IMR-90 (cell line): ENCODE data around the gene NADSYN1. TPM values are rescaled to one million over a fixed set of nuclear protein-coding genes. Genes with fewer than 3 reads are reported as not detected.

ENCODE experiments used
- ATAC-seq: fragments of 200-7000 bp; cut with Tn5 transposase; 2 replicates; pipeline ENCODE4 v1.9.1; 2020; ENCODE audit warnings: low read depth, mild to moderate bottlenecking, moderate library complexity
- BruUV-seq: library from RNA; stranded (reverse); fragments of 400-500 nt; replicated peaks from 2 replicates; lab custom pipeline; 2021; lab: Mats Ljungman, UMichigan
- CTCF ChIA-PET: fragments of 300-600 bp; formaldehyde crosslinking; extraction: SDS; loops from one replicate; lab custom pipeline; 2021; ENCODE audit warnings: antibody characterized with exemption; lab: Yijun Ruan, JAX
- POLR2A ChIA-PET: fragments of 300-600 bp; sonication (Branson Sonifier 250); formaldehyde crosslinking; loops from one replicate; lab custom pipeline; 2022; ENCODE audit warnings: antibody characterized with exemption; ENCODE audit not compliant: unreplicated experiment; lab: Charles Lee
- DNase-seq: peaks from one replicate; pipeline ENCODE4 v3.0.0; 2013
- H2AFZ ChIP-seq: replicated peaks from 2 replicates; pipeline ENCODE3; 2013; ENCODE audit warnings: low read length, mild to moderate bottlenecking; ENCODE audit not compliant: poor library complexity
- H2AK5ac ChIP-seq: 2 replicates; pipeline ENCODE4 v1.6.1; 2013; ENCODE audit warnings: low read depth, low read length, inconsistent platforms
- H2AK9ac ChIP-seq: replicated peaks from 2 replicates; pipeline ENCODE3; 2013; ENCODE audit warnings: mild to moderate bottlenecking, low read depth, low read length, moderate library complexity; ENCODE audit not compliant: poor library complexity
- H2BK120ac ChIP-seq: 2 replicates; pipeline ENCODE4 v1.6.1; 2013; ENCODE audit warnings: low read depth, low read length, inconsistent platforms
- H2BK15ac ChIP-seq: 3 replicates; pipeline ENCODE4 v1.6.1; 2013; ENCODE audit warnings: low read depth, low read length, inconsistent platforms
- H2BK20ac ChIP-seq: 2 replicates; pipeline ENCODE4 v1.6.1; 2013; ENCODE audit warnings: low read depth, mild to moderate bottlenecking, inconsistent platforms, low read length, moderate library complexity
- H2BK5ac ChIP-seq: 2 replicates; pipeline ENCODE4 v1.6.1; 2013; ENCODE audit warnings: mild to moderate bottlenecking, low read depth, low read length, inconsistent platforms; ENCODE audit not compliant: poor library complexity, severe bottlenecking
- H3K14ac ChIP-seq: replicated peaks from 2 replicates; pipeline ENCODE4 v1.6.1; 2013; ENCODE audit warnings: low read depth, low read length, inconsistent platforms
- H3K18ac ChIP-seq: 2 replicates; pipeline ENCODE4 v1.6.1; 2013; ENCODE audit warnings: low read depth, low read length, control low read depth
- H3K23ac ChIP-seq: 2 replicates; pipeline ENCODE4 v1.6.1; 2013; ENCODE audit warnings: low read depth, low read length, inconsistent platforms
- H3K27ac ChIP-seq: 2 replicates; pipeline ENCODE4 v1.5.1; 2013; ENCODE audit warnings: mild to moderate bottlenecking, control low read depth, low read length; ENCODE audit not compliant: insufficient read depth
- H3K27me3 ChIP-seq: 2 replicates; pipeline ENCODE4 v1.6.1; 2013; ENCODE audit warnings: low read length; ENCODE audit not compliant: control insufficient read depth, insufficient read depth
- H3K36me3 ChIP-seq: 2 replicates; pipeline ENCODE4 v1.6.1; 2013; ENCODE audit warnings: low read length, mixed read lengths; ENCODE audit not compliant: control insufficient read depth, insufficient read depth
- H3K4ac ChIP-seq: 2 replicates; pipeline ENCODE4 v1.6.1; 2013; ENCODE audit warnings: low read depth, low read length, inconsistent platforms
- H3K4me1 ChIP-seq: 2 replicates; pipeline ENCODE4 v1.6.1; 2013; ENCODE audit warnings: low read length, mixed read lengths; ENCODE audit not compliant: control insufficient read depth, insufficient read depth
- H3K4me2 ChIP-seq: 2 replicates; pipeline ENCODE4 v1.6.1; 2013; ENCODE audit warnings: low read depth, mild to moderate bottlenecking, control low read depth, low read length, moderate library complexity
- H3K4me3 ChIP-seq: 2 replicates; pipeline ENCODE4 v1.5.1; 2013; ENCODE audit warnings: low read depth, mild to moderate bottlenecking, control low read depth, low read length, moderate library complexity; ENCODE audit not compliant: insufficient read depth
- H3K56ac ChIP-seq: 2 replicates; pipeline ENCODE4 v1.6.1; 2013; ENCODE audit warnings: low read length, inconsistent platforms; ENCODE audit not compliant: insufficient read depth; ENCODE audit errors: extremely low read depth
- H3K79me1 ChIP-seq, 2 experiments: 2 replicates each; pipeline ENCODE4 v1.6.1; 2013; ENCODE audit warnings: low read length in 2 of 2, inconsistent platforms in 1 of 2, low read depth in 1 of 2
- H3K9ac ChIP-seq: 2 replicates; pipeline ENCODE4 v1.6.1; 2013; ENCODE audit warnings: low read depth, low read length, control low read depth
- H3K9me1 ChIP-seq: 2 replicates; pipeline ENCODE4 v1.6.1; 2013; ENCODE audit warnings: low read length, inconsistent platforms; ENCODE audit not compliant: insufficient read depth
- H3K9me3 ChIP-seq: 2 replicates; pipeline ENCODE4 v1.6.1; 2013; ENCODE audit warnings: low read length; ENCODE audit not compliant: control insufficient read depth, insufficient read depth
- H4K20me1 ChIP-seq: 2 replicates; pipeline ENCODE4 v1.6.1; 2013; ENCODE audit warnings: low read length, inconsistent platforms; ENCODE audit not compliant: insufficient read depth
- H4K5ac ChIP-seq: 2 replicates; pipeline ENCODE4 v1.6.1; 2013; ENCODE audit warnings: mild to moderate bottlenecking, low read depth, low read length, control low read depth
- H4K8ac ChIP-seq, 2 experiments: 2 replicates each; pipeline ENCODE4 v1.6.1; 2013; ENCODE audit warnings: low read depth in 2 of 2, low read length in 2 of 2, control low read depth in 1 of 2, inconsistent platforms in 1 of 2
- H4K91ac ChIP-seq: 2 replicates; pipeline ENCODE4 v1.6.1; 2013; ENCODE audit warnings: low read depth, low read length, inconsistent platforms; ENCODE audit not compliant: insufficient read depth
- BHLHE40 ChIP-seq: fragments of 150-350 bp; IDR thresholded peaks from 2 replicates; pipeline ENCODE4 v1.6.1; 2016; ENCODE audit warnings: mild to moderate bottlenecking, low read depth, low read length
- CEBPB ChIP-seq: IDR thresholded peaks from 2 replicates; pipeline ENCODE4 v1.6.1; 2012; ENCODE audit warnings: low read depth, low read length, improper control_type of control experiment
- MAFK ChIP-seq: IDR thresholded peaks from 2 replicates; pipeline ENCODE4 v1.6.1; 2012; ENCODE audit warnings: low read depth, low read length, improper control_type of control experiment
- NFE2L2 ChIP-seq: fragments of 150-350 bp; IDR thresholded peaks from 2 replicates; pipeline ENCODE4 v1.6.1; 2016; ENCODE audit warnings: low read depth, mild to moderate bottlenecking, low read length
- POLR2A ChIP-seq: IDR thresholded peaks from 2 replicates; pipeline ENCODE4 v1.6.1; 2012; ENCODE audit warnings: mild to moderate bottlenecking, low read depth, low read length
- RAD21 ChIP-seq: IDR thresholded peaks from 2 replicates; pipeline ENCODE4 v1.6.1; 2012; ENCODE audit warnings: low read length, improper control_type of control experiment
- WGBS, 2 experiments: methylation state at CpG; one replicate each; pipeline versions ENCODE4 v1.1.5 to v1.1.7; 2013; ENCODE audit warnings: missing lambda C conversion rate in 2 of 2; ENCODE audit not compliant: insufficient read length in 1 of 2; ENCODE audit errors: extremely low coverage in 2 of 2; 5-methylcytosine and 5-hydroxymethylcytosine counted together
- dilution Hi-C: fragments of 300-500 bp; cut with HindIII; formaldehyde crosslinking; loops from one replicate; pipeline ENCODE4 v1.14.3; 2018; ENCODE audit warnings: low sequenced_read_pairs; ENCODE audit not compliant: unreplicated experiment
- in situ Hi-C: fragments of 300-500 bp; cut with MboI; formaldehyde crosslinking; loops from 3 replicates; pipeline ENCODE4 v1.14.3; 2019; ENCODE audit warnings: low sequenced_read_pairs, inconsistent platforms, mixed read lengths
- intact Hi-C: fragments of 100-400 bp; cut with micrococcal nuclease; formaldehyde crosslinking; loops from 2 replicates; pipeline ENCODE4 v1.10.0; 2022
- polyA plus RNA-seq, 3 experiments: library from polyadenylated mRNA; depleted of rRNA; stranded (reverse); fragments of >200 nt; gene quantifications; 2 replicates each; pipeline ENCODE4 v1.2.3, GENCODE V29; 2012; ENCODE audit warnings: low replicate concordance in 1 of 3
- total RNA-seq: library from RNA; depleted of rRNA; stranded (reverse); fragments of >200 nt; gene quantifications from 2 replicates; pipeline ENCODE4 v1.2.3, GENCODE V29; 2012
- TF ChIP-seq, protein P1 (sequence below): fragments of 150-350 bp; IDR thresholded peaks from 2 replicates; pipeline ENCODE4 v1.6.1; 2017; ENCODE audit warnings: mild to moderate bottlenecking, antibody characterized with exemption, low read length, low read depth
- TF ChIP-seq, protein P2 (sequence below): conservative IDR thresholded peaks from 2 replicates; pipeline ENCODE4 v1.5.1; 2012; ENCODE audit warnings: mild to moderate bottlenecking, low read depth, low read length, improper control_type of control experiment
- TF ChIP-seq, protein P3 (sequence below): fragments of 150-350 bp; IDR thresholded peaks from 2 replicates; pipeline ENCODE4 v1.6.1; 2016; ENCODE audit warnings: low read depth, mild to moderate bottlenecking, low read length, moderate library complexity, borderline replicate concordance

Gene NADSYN1
- total and polyA plus RNA-seq, 2 of the 4 experiments (the other 2 are of a cell fraction), result 69.5 to 70.4 TPM

DNA sequence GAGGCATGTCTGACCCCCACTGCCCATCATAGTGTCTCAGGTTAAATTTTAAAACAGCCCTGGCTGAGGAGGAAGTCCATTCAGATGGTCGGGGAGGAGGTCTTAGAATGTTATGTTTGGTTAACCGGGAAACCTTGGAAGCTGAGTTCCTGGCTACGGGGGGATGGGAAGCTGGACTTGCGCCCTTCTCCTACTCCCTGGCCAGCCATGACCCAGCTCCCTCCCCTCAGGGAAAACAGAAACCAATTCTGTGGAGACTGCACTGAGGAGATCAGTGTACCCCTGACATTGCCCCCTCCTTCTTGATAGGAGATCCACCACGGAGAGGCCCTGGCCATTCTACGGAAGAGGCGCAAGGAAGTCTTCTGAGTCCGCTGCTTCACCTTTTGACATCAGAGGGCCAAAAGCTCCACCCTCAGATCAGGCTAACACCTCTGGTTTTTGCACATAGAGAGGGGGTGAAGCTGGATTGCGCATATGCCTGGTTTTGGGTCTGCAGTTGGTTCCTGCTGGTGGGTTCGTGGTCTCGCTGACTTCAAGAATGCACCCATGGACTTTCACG, 92.5 kb downstream of the NADSYN1 start:
- no peaks in the 10 kb centered on the region for H3K79me1 ChIP-seq
- no peak overlapping the region for H4K8ac ChIP-seq
- CTCF ChIA-PET, result no interaction called here
- no peak for DNase-seq
- no TSS peak for BruUV-seq
- POLR2A ChIA-PET, result no interaction called here
- no peaks in the 10 kb centered on the region for H3K9me1 ChIP-seq
- dilution Hi-C loops (no loop called here), in situ Hi-C loops (no loop called here), intact Hi-C loops (no loop called here)
- no peak overlapping the region for H2AK9ac ChIP-seq
- no peak overlapping the region for H3K14ac ChIP-seq
- WGBS, 2 experiments, result 89% methylated on average over 3 of the region's 12 CpGs; no CpG with 5 or more reads in 1 of the 2 experiments
- H2BK5ac ChIP-seq, result no peak overlapping the region
- H2BK20ac ChIP-seq, result no peak overlapping the region
- H3K4ac ChIP-seq, result no peak overlapping the region
- no peaks in the 10 kb centered on the region for H3K4me1 ChIP-seq
- no peak overlapping the region for H3K27ac ChIP-seq
- no peak overlapping the region for H2BK15ac ChIP-seq
- no peak overlapping the region for H2AFZ ChIP-seq
- no peaks in the 10 kb centered on the region for H4K20me1 ChIP-seq
- H3K4me3 ChIP-seq, result no peak overlapping the region
- no peak overlapping the region for H4K5ac ChIP-seq
- H3K27me3 ChIP-seq, result peaks cover 13% of the 10 kb centered on the region
- no peak overlapping the region for H2BK120ac ChIP-seq
- H3K18ac ChIP-seq, result no peak overlapping the region
- H3K36me3 ChIP-seq, result no peaks in the 10 kb centered on the region
- no peak for ATAC-seq
- TF ChIP-seq, protein P1, sequence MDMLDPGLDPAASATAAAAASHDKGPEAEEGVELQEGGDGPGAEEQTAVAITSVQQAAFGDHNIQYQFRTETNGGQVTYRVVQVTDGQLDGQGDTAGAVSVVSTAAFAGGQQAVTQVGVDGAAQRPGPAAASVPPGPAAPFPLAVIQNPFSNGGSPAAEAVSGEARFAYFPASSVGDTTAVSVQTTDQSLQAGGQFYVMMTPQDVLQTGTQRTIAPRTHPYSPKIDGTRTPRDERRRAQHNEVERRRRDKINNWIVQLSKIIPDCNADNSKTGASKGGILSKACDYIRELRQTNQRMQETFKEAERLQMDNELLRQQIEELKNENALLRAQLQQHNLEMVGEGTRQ, result no peak
- TF ChIP-seq NFE2L2 (no peak), RAD21 (no peak), POLR2A (no peak), CEBPB (no peak), MAFK (no peak), BHLHE40 (no peak)
- TF ChIP-seq, protein P2, sequence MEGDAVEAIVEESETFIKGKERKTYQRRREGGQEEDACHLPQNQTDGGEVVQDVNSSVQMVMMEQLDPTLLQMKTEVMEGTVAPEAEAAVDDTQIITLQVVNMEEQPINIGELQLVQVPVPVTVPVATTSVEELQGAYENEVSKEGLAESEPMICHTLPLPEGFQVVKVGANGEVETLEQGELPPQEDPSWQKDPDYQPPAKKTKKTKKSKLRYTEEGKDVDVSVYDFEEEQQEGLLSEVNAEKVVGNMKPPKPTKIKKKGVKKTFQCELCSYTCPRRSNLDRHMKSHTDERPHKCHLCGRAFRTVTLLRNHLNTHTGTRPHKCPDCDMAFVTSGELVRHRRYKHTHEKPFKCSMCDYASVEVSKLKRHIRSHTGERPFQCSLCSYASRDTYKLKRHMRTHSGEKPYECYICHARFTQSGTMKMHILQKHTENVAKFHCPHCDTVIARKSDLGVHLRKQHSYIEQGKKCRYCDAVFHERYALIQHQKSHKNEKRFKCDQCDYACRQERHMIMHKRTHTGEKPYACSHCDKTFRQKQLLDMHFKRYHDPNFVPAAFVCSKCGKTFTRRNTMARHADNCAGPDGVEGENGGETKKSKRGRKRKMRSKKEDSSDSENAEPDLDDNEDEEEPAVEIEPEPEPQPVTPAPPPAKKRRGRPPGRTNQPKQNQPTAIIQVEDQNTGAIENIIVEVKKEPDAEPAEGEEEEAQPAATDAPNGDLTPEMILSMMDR, result no peak
- TF ChIP-seq, protein P3, sequence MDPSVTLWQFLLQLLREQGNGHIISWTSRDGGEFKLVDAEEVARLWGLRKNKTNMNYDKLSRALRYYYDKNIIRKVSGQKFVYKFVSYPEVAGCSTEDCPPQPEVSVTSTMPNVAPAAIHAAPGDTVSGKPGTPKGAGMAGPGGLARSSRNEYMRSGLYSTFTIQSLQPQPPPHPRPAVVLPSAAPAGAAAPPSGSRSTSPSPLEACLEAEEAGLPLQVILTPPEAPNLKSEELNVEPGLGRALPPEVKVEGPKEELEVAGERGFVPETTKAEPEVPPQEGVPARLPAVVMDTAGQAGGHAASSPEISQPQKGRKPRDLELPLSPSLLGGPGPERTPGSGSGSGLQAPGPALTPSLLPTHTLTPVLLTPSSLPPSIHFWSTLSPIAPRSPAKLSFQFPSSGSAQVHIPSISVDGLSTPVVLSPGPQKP, result no peak
- no peak overlapping the region for H3K56ac ChIP-seq
- no peak overlapping the region for H3K9ac ChIP-seq
- no peaks in the 10 kb centered on the region for H3K9me3 ChIP-seq
- H3K4me2 ChIP-seq, result no peak overlapping the region
- no peak overlapping the region for H3K23ac ChIP-seq
- H2AK5ac ChIP-seq, result no peak overlapping the region
- H4K91ac ChIP-seq, result no peak overlapping the region
